Measurements from ENCODE around the gene MKS1.

- TF ChIP-seq USF2 (IDR thresholded peaks at IDR 0.05; ENCODE audit: borderline replicate concordance, low read depth, low read length): no peak
- no peak for TF ChIP-seq POLR2A (IDR thresholded peaks at IDR 0.05; ENCODE audit: low read depth, low read length)
- no peak for TF ChIP-seq EZH2 (IDR thresholded peaks at IDR 0.05; ENCODE audit: borderline replicate concordance, control insufficient read depth, low read depth, low read length)
- no peak for TF ChIP-seq SP1 (IDR thresholded peaks at IDR 0.05; ENCODE audit: low read depth, low read length)
- no peak for TF ChIP-seq POLR2AphosphoS5 (IDR thresholded peaks at IDR 0.05; ENCODE audit: low read length)
- TF ChIP-seq EP300 (IDR thresholded peaks at IDR 0.05; ENCODE audit: borderline replicate concordance in 1 of 2, control insufficient read depth in 1 of 2, low read depth in 2 of 2, low read length in 2 of 2): no peak
- no peak for TF ChIP-seq USF1 (IDR thresholded peaks at IDR 0.05; ENCODE audit: borderline replicate concordance, extremely low read length, insufficient read depth, low read depth, low read length)
- TF ChIP-seq IRF3 (IDR thresholded peaks at IDR 0.05): no peak
- TF ChIP-seq CTCF (IDR thresholded peaks at IDR 0.05 in 2 of 3, conservative IDR thresholded peaks at IDR 0.05 in 1 of 3; ENCODE audit: control insufficient read depth in 2 of 3, extremely low read depth in 1 of 3, insufficient read depth in 1 of 3, low read depth in 3 of 3, low read length in 3 of 3): no peak
- no peak for TF ChIP-seq ZBTB33 (IDR thresholded peaks at IDR 0.05)
- TF ChIP-seq SUZ12 (IDR thresholded peaks at IDR 0.05; ENCODE audit: unreplicated experiment): no peak
- no peak for TF ChIP-seq SREBF2 (IDR thresholded peaks at IDR 0.05; ENCODE audit: low read length)
- no peak for TF ChIP-seq PBX3 (IDR thresholded peaks at IDR 0.05; ENCODE audit: insufficient replicate concordance, low read depth, low read length)
These were observed 13.1 kb downstream of the MKS1 start for GRCh38 chr17:58205936-58206335.

Measured in GM12878 (cell line).